Tibial nerve (tissue), 4 donors: ENCODE results near the gene STARD9. TPM values are rescaled to one million over a fixed set of nuclear protein-coding genes. Genes with fewer than 3 reads are reported as not detected.
A peak's percentile ranks its signal among the peaks of the same experiment; 100 is the strongest.

Experiments used
- DNase-seq, 2 donors: peaks; one replicate each; pipeline ENCODE4 v3.0.0-alpha.2; 2019; ENCODE audit warnings: low spot score in 2 of 2
- H3K27ac ChIP-seq, 4 donors: fragments of 200-600 bp; sonication (generic) in 3 of 4; one replicate each; pipeline ENCODE4 v1.5.1; 2017 to 2019; ENCODE audit warnings: mild to moderate bottlenecking in 1 of 4
- H3K27me3 ChIP-seq, 2 donors: fragments of 200-600 bp; sonication (generic) in 1 of 2; one replicate each; pipeline versions ENCODE4 v1.5.1 to v1.6.0; 2017 to 2019
- H3K36me3 ChIP-seq, 3 donors: fragments of 200-600 bp; sonication (generic); one replicate each; pipeline ENCODE4 v1.5.1; 2018 to 2019
- H3K4me1 ChIP-seq, 4 donors: fragments of 200-600 bp; sonication (generic) in 3 of 4; one replicate each; pipeline ENCODE4 v1.5.1; 2017 to 2019
- H3K4me3 ChIP-seq, 4 donors: fragments of 200-600 bp; sonication (generic) in 3 of 4; one replicate each; pipeline ENCODE4 v1.5.1; 2017 to 2019; ENCODE audit warnings: mild to moderate bottlenecking in 1 of 4, moderate library complexity in 1 of 4
- H3K9me3 ChIP-seq, 4 donors: fragments of 200-600 bp; sonication (generic) in 3 of 4; one replicate each; pipeline ENCODE4 v1.5.1; 2017 to 2019
- EP300 ChIP-seq, 2 donors: sonication (generic); formaldehyde crosslinking; IDR thresholded peaks; one replicate each; pipeline ENCODE4 v1.6.1; 2017; ENCODE audit warnings: antibody characterized with exemption in 2 of 2, mild to moderate bottlenecking in 1 of 2
- POLR2A ChIP-seq, 2 donors: fragments of 450-650 bp; IDR thresholded peaks; one replicate each; pipeline ENCODE4 v1.6.1; 2017; ENCODE audit warnings: antibody characterized with exemption in 2 of 2, mild to moderate bottlenecking in 2 of 2, moderate library complexity in 2 of 2
- WGBS, 2 donors: methylation state at CpG; one replicate each; pipeline ENCODE4 v1.1.5; 2018; 5-methylcytosine and 5-hydroxymethylcytosine counted together
- total RNA-seq, 4 donors: library from RNA; depleted of rRNA; stranded (reverse); fragments of >200 nt; gene quantifications; one replicate each; pipeline ENCODE4 v1.1.0, GENCODE V29; 2016
- TF ChIP-seq, protein P1 (sequence below), 5 experiments: fragments of 200-600 bp in 3 of 5; fragments of 450-650 bp in 2 of 5; sonication (generic) in 3 of 5; IDR thresholded peaks; one replicate each; pipeline ENCODE4 v1.5.1; 2016 to 2019; ENCODE audit warnings: antibody characterized with exemption in 5 of 5, mild to moderate bottlenecking in 3 of 5, moderate library complexity in 2 of 5

Gene STARD9
- total RNA-seq, 4 donors from 2014 or later: 66.6 to 95.1 (median 80.3) TPM

DNA sequence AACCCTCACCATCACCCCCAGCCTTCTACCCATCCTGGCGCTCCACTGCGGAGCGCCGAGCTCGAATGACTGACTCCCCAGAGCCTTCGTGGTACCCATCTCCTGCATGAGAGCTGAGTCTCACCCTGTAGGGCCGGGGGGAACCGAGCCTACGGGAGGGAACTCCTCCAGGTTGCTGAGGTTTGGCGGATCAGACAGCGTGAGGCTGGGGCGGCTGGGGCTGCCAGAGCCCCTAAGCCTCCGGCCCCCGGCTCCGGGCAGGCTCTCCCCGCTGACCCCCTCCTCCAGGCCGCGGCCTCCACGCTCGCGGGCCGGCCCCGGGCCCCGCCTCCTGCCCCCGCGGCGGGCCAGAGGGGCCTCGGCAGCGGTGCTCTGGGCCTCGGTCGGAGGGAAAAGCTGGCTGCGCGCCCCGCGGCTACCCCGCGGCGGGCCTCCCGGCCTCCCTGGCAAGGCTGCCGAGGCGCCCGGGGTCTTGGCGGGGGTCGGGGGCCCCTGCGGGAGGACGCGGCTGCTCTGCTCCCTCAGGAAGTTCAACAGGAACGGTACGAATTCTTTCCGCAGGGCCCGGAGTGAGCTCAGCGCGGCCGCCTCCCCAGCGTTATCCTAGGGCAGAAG is 160.9 kb downstream of the STARD9 start:
- 1 to 15% methylated on average over 7 to 9 of the region's 55 CpGs for WGBS, 2 donors
- H3K4me1 ChIP-seq: peaks cover 0 to 22% (median 5%) of the 10 kb centered on the region in 4 donors
- no peak for TF ChIP-seq EP300 (IDR thresholded peaks at IDR 0.05)
- TF ChIP-seq, protein P1, sequence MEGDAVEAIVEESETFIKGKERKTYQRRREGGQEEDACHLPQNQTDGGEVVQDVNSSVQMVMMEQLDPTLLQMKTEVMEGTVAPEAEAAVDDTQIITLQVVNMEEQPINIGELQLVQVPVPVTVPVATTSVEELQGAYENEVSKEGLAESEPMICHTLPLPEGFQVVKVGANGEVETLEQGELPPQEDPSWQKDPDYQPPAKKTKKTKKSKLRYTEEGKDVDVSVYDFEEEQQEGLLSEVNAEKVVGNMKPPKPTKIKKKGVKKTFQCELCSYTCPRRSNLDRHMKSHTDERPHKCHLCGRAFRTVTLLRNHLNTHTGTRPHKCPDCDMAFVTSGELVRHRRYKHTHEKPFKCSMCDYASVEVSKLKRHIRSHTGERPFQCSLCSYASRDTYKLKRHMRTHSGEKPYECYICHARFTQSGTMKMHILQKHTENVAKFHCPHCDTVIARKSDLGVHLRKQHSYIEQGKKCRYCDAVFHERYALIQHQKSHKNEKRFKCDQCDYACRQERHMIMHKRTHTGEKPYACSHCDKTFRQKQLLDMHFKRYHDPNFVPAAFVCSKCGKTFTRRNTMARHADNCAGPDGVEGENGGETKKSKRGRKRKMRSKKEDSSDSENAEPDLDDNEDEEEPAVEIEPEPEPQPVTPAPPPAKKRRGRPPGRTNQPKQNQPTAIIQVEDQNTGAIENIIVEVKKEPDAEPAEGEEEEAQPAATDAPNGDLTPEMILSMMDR (IDR thresholded peaks at IDR 0.05): no peak
- TF ChIP-seq POLR2A (IDR thresholded peaks at IDR 0.05): no peak
- peaks cover 0 to 41% (median 10%) of the 10 kb centered on the region in 3 donors for H3K36me3 ChIP-seq
- H3K4me3 ChIP-seq: peak overlapping the region; percentile 52 to 88 (median 71)
- H3K9me3 ChIP-seq: no peaks in the 10 kb centered on the region
- no peaks in the 10 kb centered on the region for H3K27me3 ChIP-seq
- peak overlapping the region; percentile 79 to 94 (median 90) for H3K27ac ChIP-seq
- no peak for DNase-seq

DNA sequence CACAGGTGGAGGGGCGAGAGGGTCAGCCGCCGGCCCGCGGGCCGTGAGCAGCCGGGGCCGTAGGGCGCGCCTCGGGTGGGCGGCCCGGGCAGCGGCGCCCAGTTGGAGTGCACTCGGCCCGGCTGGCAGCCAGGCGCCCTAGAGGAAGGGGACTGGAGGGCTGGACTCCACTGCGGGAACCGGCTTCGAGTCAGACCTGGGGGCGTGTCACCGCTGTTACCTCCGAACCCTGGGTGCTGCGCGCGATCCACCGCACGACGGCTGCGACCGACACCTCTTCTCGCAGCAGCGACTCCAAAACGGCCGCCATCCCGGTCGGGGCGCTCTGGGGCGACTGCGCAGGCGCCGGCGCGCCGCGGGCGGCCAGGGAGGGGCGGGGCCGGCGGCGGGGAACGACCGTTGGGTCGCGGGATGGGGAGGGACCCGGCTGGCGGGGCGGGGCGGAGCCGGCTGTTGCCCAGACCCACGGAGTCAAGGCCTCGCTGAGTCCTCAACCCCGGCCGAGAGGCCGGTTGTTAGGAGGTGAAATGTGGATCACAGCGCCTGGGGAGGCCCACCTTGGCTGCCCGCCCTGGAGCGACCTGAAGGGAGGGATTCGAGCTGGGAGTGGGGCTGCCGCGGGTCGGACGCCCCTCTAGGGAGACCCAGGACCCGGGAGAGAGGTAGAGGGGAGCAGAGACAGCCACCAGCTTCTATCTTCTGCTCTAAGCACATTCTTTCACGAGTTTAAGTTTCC is 161.6 kb downstream of the STARD9 start, which contains the start of gene CDAN1:
TSS of gene CDAN1 (minus strand) at position 336 of the 736 bp plus-strand sequence. CDS start at position 310, 26 bp downstream.
- Histone ChIP-seq H3K4me3 (peak within 1 kb of the TSS; percentile 52 to 88 (median 71)), H3K27me3 (no peaks in the 10 kb centered on the region), H3K4me1 (peaks cover 0 to 22% (median 5%) of the 10 kb centered on the region in 4 donors), H3K36me3 (peaks cover 0 to 34% (median 7%) of the 10 kb centered on the region in 3 donors), H3K27ac (peak within 1 kb of the TSS; percentile 90 to 97 (median 92)), H3K9me3 (no peaks in the 10 kb centered on the region)
- DNase-seq: peak; percentile 77 to 79
- 0% methylated on average over 21 to 42 of the region's 76 CpGs for WGBS, 2 donors
- TF ChIP-seq POLR2A (IDR thresholded peaks at IDR 0.05) (peak; percentile 46 to 87), EP300 (IDR thresholded peaks at IDR 0.05) (peak in 1 of 2 donors; percentile 90)
- TF ChIP-seq, protein P1 (IDR thresholded peaks at IDR 0.05): peak in 1 of 5 experiments; percentile 50

DNA sequence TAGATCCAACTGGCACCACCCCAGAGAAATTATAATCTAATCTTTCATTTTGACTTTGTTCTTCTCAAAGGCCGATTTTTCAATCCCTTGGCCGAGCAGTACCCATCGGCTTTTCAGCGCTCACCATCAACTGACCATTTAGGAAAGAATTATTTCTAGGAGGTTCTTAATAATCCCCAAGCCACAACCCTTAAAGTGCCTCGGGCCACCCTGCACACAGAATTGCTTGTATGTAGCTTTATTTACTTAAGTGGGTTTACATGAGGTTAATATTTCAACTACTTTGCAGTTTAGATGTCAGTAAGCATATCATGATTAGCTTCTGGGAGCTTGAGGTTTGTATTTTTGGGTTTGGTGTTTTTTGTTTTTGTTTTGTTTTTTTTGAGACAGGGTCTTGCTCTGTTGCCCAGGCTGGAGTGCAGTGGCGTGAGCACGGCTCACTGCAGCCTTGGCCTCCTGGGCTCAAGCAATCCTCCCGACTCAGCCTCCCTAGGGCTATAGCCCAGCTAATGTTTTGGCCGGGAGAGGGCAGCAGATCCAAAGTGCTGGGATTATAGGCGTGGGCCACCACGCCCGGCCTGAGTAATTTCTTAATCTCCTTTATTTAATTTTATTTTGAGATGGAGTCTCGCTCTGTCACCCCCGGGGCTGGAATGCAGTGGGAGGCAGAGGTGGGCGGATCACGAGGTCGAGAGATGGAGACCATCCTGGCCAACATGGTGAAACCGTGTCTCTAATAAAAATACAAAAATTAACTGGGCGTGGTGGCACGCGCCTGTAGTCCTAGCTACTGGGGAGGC is 162.3 kb downstream of the STARD9 start:
- no peak for TF ChIP-seq EP300 (IDR thresholded peaks at IDR 0.05)
- TF ChIP-seq, protein P1 (IDR thresholded peaks at IDR 0.05): no peak
- no peak for TF ChIP-seq POLR2A (IDR thresholded peaks at IDR 0.05)
- H3K27ac ChIP-seq: peak overlapping the region; percentile 90 to 97 (median 92)

DNA sequence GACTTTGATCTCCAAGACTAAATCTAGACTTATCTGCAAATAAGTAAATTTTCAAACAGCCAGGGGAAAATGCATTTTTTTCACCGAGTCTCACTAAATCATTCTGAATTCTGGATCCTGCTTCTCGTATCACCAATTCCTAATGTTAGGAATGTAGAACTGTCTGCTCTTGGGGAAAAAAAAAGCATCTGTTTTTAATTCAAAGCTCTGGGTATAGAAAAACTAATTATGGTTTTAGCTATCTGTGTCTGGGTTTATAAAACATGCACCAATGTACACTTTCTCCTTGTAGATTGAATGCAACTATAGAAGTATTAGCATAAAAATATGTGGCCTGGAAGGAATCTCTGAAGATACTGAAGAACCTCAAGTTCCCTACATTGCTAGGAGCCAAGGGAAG is 166.3 kb downstream of the STARD9 start:
- DNase-seq: no peak
- Histone ChIP-seq H3K27me3 (no peaks in the 10 kb centered on the region), H3K9me3 (no peaks in the 10 kb centered on the region), H3K4me1 (peaks cover 0 to 8% (median 0%) of the 10 kb centered on the region in 4 donors), H3K4me3 (no peak overlapping the region), H3K27ac (no peak overlapping the region), H3K36me3 (peaks cover 0 to 22% (median 0%) of the 10 kb centered on the region in 3 donors)
- 72 to 75% methylated on average over 2 of the region's 2 CpGs for WGBS, 2 donors
- no peak for TF ChIP-seq POLR2A (IDR thresholded peaks at IDR 0.05)
- TF ChIP-seq, protein P1 (IDR thresholded peaks at IDR 0.05): no peak
- no peak for TF ChIP-seq EP300 (IDR thresholded peaks at IDR 0.05)

More for the DNA sequence above, 162.3 kb downstream of the STARD9 start:
- peak overlapping the region; percentile 52 to 88 (median 71) for H3K4me3 ChIP-seq
- WGBS, 2 donors: 71 to 73% methylated on average over 21 of the region's 21 CpGs
- peaks cover 0 to 22% (median 5%) of the 10 kb centered on the region in 4 donors for H3K4me1 ChIP-seq
- peaks cover 0 to 27% (median 7%) of the 10 kb centered on the region in 3 donors for H3K36me3 ChIP-seq
- no peak for DNase-seq
- no peaks in the 10 kb centered on the region for H3K27me3 ChIP-seq
- no peaks in the 10 kb centered on the region for H3K9me3 ChIP-seq
